SK-N-SH (cell line): ENCODE data around the gene IDH3A. TPM values are rescaled to one million over a fixed set of nuclear protein-coding genes. Genes with fewer than 3 reads are reported as not detected.
A peak's percentile ranks its signal among the peaks of the same experiment; 100 is the strongest.

Source experiments
- CTCF ChIA-PET: fragments of 300-600, 350-600 bp; formaldehyde crosslinking; extraction: SDS; loops from one replicate; lab custom pipeline; 2021; lab: Yijun Ruan, JAX
- POLR2A ChIA-PET: fragments of 350-600 bp; sonication (Branson Sonifier 250); formaldehyde crosslinking; extraction: SDS; loops from one replicate; lab custom pipeline; 2020; ENCODE audit warnings: antibody characterized with exemption, inconsistent platforms; lab: Yijun Ruan, JAX
- DNase-seq: peaks from one replicate; pipeline ENCODE4 v3.0.0; 2012
- H2AFZ ChIP-seq: fragments of 200-600 bp; sonication (generic); 2 replicates; pipeline ENCODE4 v1.8.1; 2016; ENCODE audit warnings: antibody characterized with exemption, mild to moderate bottlenecking, low read depth
- H3F3A ChIP-seq: fragments of 200-600 bp; sonication (generic); replicated peaks from 2 replicates; pipeline ENCODE3; 2016; ENCODE audit warnings: antibody characterized with exemption, mild to moderate bottlenecking; ENCODE audit not compliant: insufficient read depth
- H3K27ac ChIP-seq, 2 experiments: fragments of 200-500 bp in 1 of 2; fragments of 200-600 bp in 1 of 2; sonication (Bioruptor generic) in 1 of 2; sonication (generic), shearing (Covaris generic) in 1 of 2; 2 replicates each; pipeline versions ENCODE4 v1.5.1 to v1.6.1; 2014 to 2016; ENCODE audit warnings: low read depth in 2 of 2, inconsistent platforms in 1 of 2, low read length in 1 of 2, mild to moderate bottlenecking in 1 of 2, mixed read lengths in 1 of 2
- H3K27me3 ChIP-seq: fragments of 200-600 bp; sonication (generic), shearing (Covaris generic); 2 replicates; pipeline ENCODE4 v1.6.1; 2016; ENCODE audit warnings: mixed run types; ENCODE audit not compliant: insufficient read depth
- H3K36me3 ChIP-seq, 2 experiments: fragments of 200-500 bp in 1 of 2; fragments of 200-600 bp in 1 of 2; sonication (Bioruptor generic) in 1 of 2; sonication (generic) in 1 of 2; replicated peaks in 1 of 2; 2 replicates each; pipeline versions ENCODE3 to v1.5.1; 2014 to 2016; ENCODE audit warnings: low read length in 1 of 2, mild to moderate bottlenecking in 1 of 2; ENCODE audit not compliant: insufficient read depth in 2 of 2, control insufficient read depth in 1 of 2
- H3K4me1 ChIP-seq, 2 experiments: fragments of 200-500 bp in 1 of 2; fragments of 200-600 bp in 1 of 2; sonication (Bioruptor generic) in 1 of 2; sonication (generic), shearing (Covaris generic) in 1 of 2; 2 replicates each; pipeline versions ENCODE4 v1.5.1 to v1.6.1; 2014 to 2016; ENCODE audit warnings: low read depth in 1 of 2, low read length in 1 of 2, mixed run types in 1 of 2; ENCODE audit not compliant: insufficient read depth in 2 of 2, control insufficient read depth in 1 of 2
- H3K4me2 ChIP-seq: fragments of 200-600 bp; sonication (generic), shearing (Covaris generic); 2 replicates; pipeline ENCODE4 v1.6.1; 2017; ENCODE audit warnings: mixed run types
- H3K4me3 ChIP-seq, 2 experiments: fragments of 200-500 bp in 1 of 2; fragments of 200-600 bp in 1 of 2; sonication (Bioruptor generic) in 1 of 2; sonication (generic), shearing (Covaris generic) in 1 of 2; 2 replicates each; pipeline versions ENCODE4 v1.5.1 to v1.8.1; 2014 to 2016; ENCODE audit warnings: low read depth in 2 of 2, inconsistent platforms in 1 of 2, low read length in 1 of 2, mild to moderate bottlenecking in 1 of 2, mixed read lengths in 1 of 2, moderate library complexity in 1 of 2
- H3K79me2 ChIP-seq: fragments of 200-600 bp; sonication (generic); 2 replicates; pipeline ENCODE4 v1.8.1; 2017; ENCODE audit warnings: mild to moderate bottlenecking; ENCODE audit not compliant: insufficient read depth
- H3K9ac ChIP-seq: fragments of 200-600 bp; sonication (generic); 2 replicates; pipeline ENCODE4 v1.6.1; 2017; ENCODE audit warnings: mixed run types
- H3K9me2 ChIP-seq: fragments of 200-600 bp; sonication (generic); 2 replicates; pipeline ENCODE4 v1.6.1; 2017; ENCODE audit warnings: mixed run types
- H3K9me3 ChIP-seq: fragments of 200-600 bp; sonication (generic); 2 replicates; pipeline ENCODE4 v1.6.1; 2017; ENCODE audit warnings: mixed run types, mild to moderate bottlenecking, moderate library complexity
- H4K20me1 ChIP-seq: fragments of 200-600 bp; sonication (generic); 2 replicates; pipeline ENCODE4 v1.6.1; 2017; ENCODE audit warnings: mild to moderate bottlenecking, mixed run types; ENCODE audit not compliant: insufficient read depth
- CHD2 ChIP-seq: fragments of 150-350 bp; IDR thresholded peaks from 2 replicates; pipeline ENCODE4 v1.6.1; 2018; ENCODE audit warnings: low read length; ENCODE audit not compliant: partially characterized antibody
- CTCF ChIP-seq: fragments of 200-600 bp; sonication (generic); IDR thresholded peaks from 2 replicates; pipeline ENCODE4 v1.6.1; 2017; ENCODE audit warnings: antibody characterized with exemption, mild to moderate bottlenecking, moderate library complexity
- EP300 ChIP-seq, 2 experiments: IDR thresholded peaks; 2 replicates each; pipeline versions ENCODE4 v1.4.0 to v1.6.1; 2012; ENCODE audit warnings: borderline replicate concordance in 1 of 2, low read depth in 1 of 2, low read length in 1 of 2
- EZH2phosphoT487 ChIP-seq: fragments of 200-600 bp; sonication (generic); IDR thresholded peaks from 2 replicates; pipeline ENCODE4 v1.6.1; 2017; ENCODE audit warnings: low read depth, mixed run types, mild to moderate bottlenecking, antibody characterized with exemption, moderate library complexity, borderline replicate concordance
- FOXJ3 ChIP-seq: sonication (generic); formaldehyde crosslinking; IDR thresholded peaks from 2 replicates; pipeline ENCODE4 v1.5.1; 2020; ENCODE audit warnings: mild to moderate bottlenecking, missing genetic modification reagents
- GATA2 ChIP-seq: sonication (generic); formaldehyde crosslinking; IDR thresholded peaks from 2 replicates; pipeline ENCODE4 v1.5.0; 2020; ENCODE audit warnings: mild to moderate bottlenecking, missing genetic modification reagents
- MXI1 ChIP-seq: IDR thresholded peaks from 2 replicates; pipeline ENCODE4 v1.6.1; 2012; ENCODE audit warnings: mild to moderate bottlenecking, low read depth, low read length, improper control_type of control experiment
- NFIC ChIP-seq: IDR thresholded peaks from 2 replicates; pipeline ENCODE4 v1.4.0; 2012; ENCODE audit warnings: borderline replicate concordance
- POLR2AphosphoS5 ChIP-seq: IDR thresholded peaks from 2 replicates; pipeline ENCODE4 v1.6.1; 2012; ENCODE audit warnings: low read depth, low read length
- RAD21 ChIP-seq: IDR thresholded peaks from 2 replicates; pipeline ENCODE4 v1.6.1; 2012; ENCODE audit warnings: mild to moderate bottlenecking, low read length
- RCOR1 ChIP-seq: fragments of 150-350 bp; IDR thresholded peaks from 2 replicates; pipeline ENCODE4 v1.6.1; 2017; ENCODE audit warnings: antibody characterized with exemption, low read length
- RXRA ChIP-seq: IDR thresholded peaks from 2 replicates; pipeline ENCODE4 v1.4.0; 2012; ENCODE audit warnings: low read depth, mild to moderate bottlenecking, borderline replicate concordance
- TCF12 ChIP-seq: IDR thresholded peaks from 2 replicates; pipeline ENCODE4 v1.4.0; 2012
- ZBTB33 ChIP-seq: IDR thresholded peaks from 2 replicates; pipeline ENCODE4 v1.4.0; 2012; ENCODE audit warnings: low read depth, borderline replicate concordance
- WGBS: methylation state at CpG from one replicate; pipeline ENCODE4 v1.1.6; 2017; ENCODE audit warnings: low lambda C conversion rate; 5-methylcytosine and 5-hydroxymethylcytosine counted together
- polyA plus RNA-seq, 3 experiments: library from polyadenylated mRNA; depleted of rRNA; stranded (reverse); fragments of >200 nt; gene quantifications; 2 replicates each; pipeline ENCODE4 v1.2.3, GENCODE V29; 2012

The IDH3A gene
- polyA plus RNA-seq, 1 of the 3 experiments (the other 2 are of a cell fraction): 33.2 TPM

GRCh38 chr15:78216276-78217104 is 67.3 kb downstream of the IDH3A start:
- H3K36me3 ChIP-seq: no peaks in the 10 kb centered on the region
- no peak overlapping the region for H3K9ac ChIP-seq
- H3K9me3 ChIP-seq: no peaks in the 10 kb centered on the region
- peak; percentile 39; the same call in 1 of the 2 replicates for TF ChIP-seq TCF12
- no peak for TF ChIP-seq POLR2AphosphoS5
- TF ChIP-seq CHD2: peak; percentile 17
- TF ChIP-seq EP300 (IDR thresholded peaks at IDR 0.05; ENCODE audit: borderline replicate concordance in 1 of 2, low read depth in 1 of 2, low read length in 1 of 2): 0 out of 4 replicates have a peak, but pooled peaks of 1 of the 2 experiments have one; percentile 15
- peak; percentile 68 for TF ChIP-seq NFIC
- no peaks in the 10 kb centered on the region for H4K20me1 ChIP-seq
- H3K79me2 ChIP-seq: no peaks in the 10 kb centered on the region
- H3F3A ChIP-seq: no peaks in the 10 kb centered on the region
- ChIA-PET CTCF (interaction anchor here (0.9 to 4.3 kb wide), 4 partner anchors 21 to 108 kb away, joined by 3 to 22 read pairs (median 5); no protein-coding TSS in a partner anchor), POLR2A (no interaction called here)
- no peaks in the 10 kb centered on the region for H3K27me3 ChIP-seq
- no peak for DNase-seq
- no peak overlapping the region for H2AFZ ChIP-seq
- no peak overlapping the region for H3K27ac ChIP-seq
- H3K4me2 ChIP-seq: 0 out of 2 replicates have a peak overlapping the region, but pooled peaks have one; percentile 50
- WGBS: 75% methylated on average over 7 of the region's 7 CpGs
- H3K4me3 ChIP-seq: no peak overlapping the region
- no peaks in the 10 kb centered on the region for H3K9me2 ChIP-seq
- peaks cover 15 to 17% of the 10 kb centered on the region in 2 experiments; a peak in 2 of 4 replicates for H3K4me1 ChIP-seq

GRCh38 chr15:78220713-78221112 is 71.6 kb downstream of the IDH3A start:
- Histone ChIP-seq H3K36me3 (no peaks in the 10 kb centered on the region), H3K4me2 (no peak overlapping the region), H3K27ac (no peak overlapping the region), H3K27me3 (no peaks in the 10 kb centered on the region), H3K9ac (no peak overlapping the region), H3K9me2 (no peaks in the 10 kb centered on the region), H3K79me2 (no peaks in the 10 kb centered on the region), H3K4me1 (peaks cover 8 to 15% of the 10 kb centered on the region in 2 experiments; a peak in 2 of 4 replicates), H3K4me3 (no peak overlapping the region), H3K9me3 (no peaks in the 10 kb centered on the region), H3F3A (peaks cover 2% of the 10 kb centered on the region), H4K20me1 (no peaks in the 10 kb centered on the region), H2AFZ (no peak overlapping the region)
- ChIA-PET CTCF (no interaction called here), POLR2A (no interaction called here)
- no peak for DNase-seq
- TF ChIP-seq FOXJ3 (CRISPR knock-in tag) (no peak), RXRA (no peak), GATA2 (CRISPR knock-in tag) (no peak), EZH2phosphoT487 (no peak), ZBTB33 (no peak), MXI1 (no peak), RCOR1 (no peak), CTCF (no peak), RAD21 (no peak)
- WGBS: 67% methylated on average over 1 of the region's 1 CpG

Other genes with a start within 250 kb of the IDH3A start
- 19.0 and 26.8 TPM in 2 replicates for gene TBC1D2B, start 71.7 kb upstream of the IDH3A start, polyA plus RNA-seq (2012; rRNA removed)
- not detected in 2 replicates for gene SH2D7, start 56.8 kb upstream of the IDH3A start, polyA plus RNA-seq (2012; rRNA removed)
- gene CIB2, start 17.9 kb upstream of the IDH3A start, polyA plus RNA-seq (2012; rRNA removed): 39.6 and 40.8 TPM in 2 replicates
- under 0.01 and 0.02 TPM in 2 replicates for gene ACSBG1, start 85.2 kb downstream of the IDH3A start, polyA plus RNA-seq (2012; rRNA removed)
- gene DNAJA4, start 115.2 kb downstream of the IDH3A start, polyA plus RNA-seq (2012; rRNA removed): 0.02 and 0.03 TPM in 2 replicates
- gene SKIC8, start 150.2 kb downstream of the IDH3A start, polyA plus RNA-seq (2012; rRNA removed): 78.8 and 124 TPM in 2 replicates
- 1.0 and 1.6 TPM in 2 replicates for gene CRABP1, start 191.0 kb downstream of the IDH3A start, polyA plus RNA-seq (2012; rRNA removed)